GM18526 (cell line): Measurements from ENCODE around the gene GPSM1.

Experiments
- POLR2A ChIP-seq: IDR thresholded peaks from 3 replicates; pipeline ENCODE4 v1.6.1; 2011; ENCODE audit not compliant: insufficient read length; ENCODE audit errors: extremely low read depth

Gene GPSM1

GRCh38 chr9:136361047-136361753 is 33.9 kb downstream of the GPSM1 start:
- no peak for TF ChIP-seq POLR2A

- TF ChIP-seq POLR2A = no peak
These were observed 34.6 kb downstream of the GPSM1 start for GRCh38 chr9:136361754-136362449.

GRCh38 chr9:136362450-136362784 is 35.1 kb downstream of the GPSM1 start:
- no peak for TF ChIP-seq POLR2A

- peak; percentile 91 for TF ChIP-seq POLR2A
These were observed 36.0 kb downstream of the GPSM1 start, which contains the start of gene DNLZ for GRCh38 chr9:136363106-136363948. Gene DNLZ, minus strand, starts transcription at chr9:136363744. Its CDS starts 30 bp downstream, at chr9:136363714.

DNA sequence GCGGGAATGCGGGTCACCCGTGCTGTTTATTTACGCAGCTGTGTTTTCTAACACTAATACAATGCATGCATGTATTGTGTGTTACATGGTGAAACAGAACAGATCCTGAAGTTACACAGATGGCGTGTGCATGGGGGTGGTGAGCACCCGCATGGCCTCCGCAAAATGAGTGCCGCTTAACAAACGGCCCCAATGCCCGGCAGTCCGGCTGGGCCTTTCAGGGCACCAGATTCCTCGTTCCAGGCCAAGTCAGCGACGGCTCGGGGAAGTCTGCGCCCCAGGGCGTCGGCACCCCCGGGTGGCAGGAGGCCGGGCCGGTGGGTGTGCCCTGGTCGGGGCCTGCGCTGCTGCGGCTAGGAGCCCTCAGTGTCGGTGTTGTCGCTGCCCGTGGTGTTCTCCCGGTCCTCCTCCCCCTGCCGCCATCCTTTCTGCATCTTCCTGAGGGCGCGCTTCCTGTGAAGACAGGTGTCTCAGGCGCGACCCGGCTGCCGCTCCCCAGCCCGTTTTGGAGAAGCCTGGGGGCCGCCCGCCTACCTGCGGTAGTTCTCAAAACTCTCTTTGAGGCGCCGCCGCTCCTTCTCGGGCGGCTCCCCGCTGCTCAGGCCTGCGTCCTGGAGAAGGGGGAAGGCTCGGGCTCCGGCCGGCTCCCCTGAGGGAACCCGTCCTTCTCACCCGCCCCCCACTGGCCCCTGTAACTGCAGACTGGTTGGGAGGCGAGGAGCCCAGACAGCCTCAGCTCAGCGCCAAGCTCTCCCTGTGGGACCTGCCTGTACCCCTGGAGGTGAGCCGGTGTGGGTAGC is 36.8 kb downstream of the GPSM1 start:
- no peak for TF ChIP-seq POLR2A

DNA sequence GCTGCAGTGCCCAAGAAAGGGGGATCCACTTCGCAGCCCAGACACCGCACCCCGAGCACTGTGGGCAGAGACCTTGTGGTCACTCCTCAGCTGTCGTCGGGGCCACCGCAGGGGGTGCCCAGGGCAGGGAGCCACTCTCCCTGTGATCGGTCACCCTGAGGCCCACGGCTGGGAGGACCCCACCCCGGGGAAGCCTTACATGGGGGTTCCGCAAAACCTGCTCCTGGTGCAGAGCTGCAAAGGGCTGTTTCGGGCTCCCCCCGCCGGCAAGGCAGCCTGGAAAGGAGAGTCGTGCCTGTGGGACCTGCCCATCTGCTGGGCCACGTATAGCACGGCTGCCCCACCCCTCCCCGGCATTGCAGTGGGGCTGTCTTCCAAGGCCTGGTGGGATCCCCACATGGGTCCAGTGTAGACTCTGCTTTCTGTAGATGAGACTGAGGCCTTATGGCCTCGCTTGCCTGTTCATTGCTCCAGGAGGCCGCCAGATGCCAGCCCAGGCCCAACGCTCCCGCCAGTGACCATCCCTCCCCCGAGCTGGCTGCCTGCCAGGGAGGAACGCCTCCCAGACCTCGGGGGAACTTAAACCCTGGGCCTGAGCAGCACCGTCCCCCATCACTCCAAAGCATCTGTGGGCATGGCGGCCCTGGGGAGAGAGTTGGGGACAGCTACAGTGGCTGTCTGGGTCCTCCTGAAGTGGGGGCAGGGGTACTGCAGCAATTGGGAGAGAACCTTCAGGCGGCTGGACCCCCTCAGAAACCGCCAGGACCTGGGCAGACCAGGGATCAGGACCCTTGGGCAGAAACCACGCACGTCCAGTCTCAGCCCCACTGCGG is 37.8 kb downstream of the GPSM1 start:
- TF ChIP-seq POLR2A = no peak

DNA sequence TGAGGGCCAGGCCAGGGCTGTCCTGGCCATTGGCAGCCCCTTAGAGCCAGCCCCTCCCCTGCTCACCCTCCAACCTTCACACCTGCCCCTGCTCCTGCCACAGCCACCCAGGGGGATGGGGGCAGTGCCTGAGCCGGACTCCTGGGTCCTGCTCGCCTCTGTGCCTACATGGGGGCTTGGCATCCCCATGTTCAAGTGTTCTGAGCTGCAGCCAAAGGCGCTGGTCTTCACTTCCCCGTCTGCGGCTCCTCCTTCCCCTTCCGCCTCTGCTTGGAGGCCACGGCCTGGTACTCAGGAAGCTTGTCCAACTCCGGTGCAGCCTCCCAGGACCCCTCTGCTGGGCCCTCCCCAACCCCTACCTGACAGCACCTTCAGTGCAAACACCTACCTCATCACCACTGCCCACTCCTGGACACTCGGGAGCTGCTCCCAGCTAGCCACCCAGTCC is 38.5 kb downstream of the GPSM1 start:
- no peak for TF ChIP-seq POLR2A

GRCh38 chr9:136366826-136367225 is 39.5 kb downstream of the GPSM1 start:
- TF ChIP-seq POLR2A = no peak

DNA sequence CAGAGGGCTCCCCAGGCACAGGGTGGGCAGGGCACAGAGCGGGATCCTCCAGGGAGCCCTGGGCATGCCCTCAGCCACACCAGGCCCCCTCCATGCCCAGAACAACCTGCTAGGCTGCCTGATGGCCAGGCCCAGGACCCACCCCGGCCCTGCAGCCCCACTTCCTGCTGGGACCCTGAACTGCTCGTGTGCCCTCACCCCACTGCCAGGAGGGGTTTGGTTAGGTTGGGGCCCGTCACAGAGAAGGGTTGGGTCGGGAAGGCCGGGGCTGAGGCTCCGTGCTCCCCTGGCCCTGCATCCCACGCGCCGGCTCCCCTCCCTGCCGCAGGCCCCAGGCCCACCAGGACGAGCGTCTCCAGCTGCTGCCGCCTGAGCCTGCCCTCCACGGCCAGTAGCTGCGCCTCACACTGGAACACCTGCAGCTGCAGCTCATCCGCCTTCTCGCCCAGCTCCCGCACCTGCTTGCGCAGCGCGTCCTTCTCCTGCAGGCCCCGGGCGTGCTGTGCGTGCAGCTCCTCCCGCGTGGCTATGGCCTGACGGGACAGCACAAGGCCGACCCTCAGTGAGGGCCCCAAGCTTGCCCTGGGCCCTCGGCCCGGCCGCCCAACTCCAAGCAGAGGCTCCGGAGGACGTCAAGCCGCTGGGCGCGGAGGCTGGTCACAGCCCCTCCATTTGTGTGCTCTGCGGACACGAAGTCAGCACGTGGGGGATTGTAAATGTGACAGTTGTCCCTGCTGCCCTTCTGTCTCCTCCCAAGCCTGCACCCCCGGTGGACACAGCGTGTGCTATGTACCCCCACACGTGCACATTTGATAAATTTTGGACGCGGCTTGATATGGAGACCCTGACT is 40.2 kb downstream of the GPSM1 start:
- TF ChIP-seq POLR2A = no peak

DNA sequence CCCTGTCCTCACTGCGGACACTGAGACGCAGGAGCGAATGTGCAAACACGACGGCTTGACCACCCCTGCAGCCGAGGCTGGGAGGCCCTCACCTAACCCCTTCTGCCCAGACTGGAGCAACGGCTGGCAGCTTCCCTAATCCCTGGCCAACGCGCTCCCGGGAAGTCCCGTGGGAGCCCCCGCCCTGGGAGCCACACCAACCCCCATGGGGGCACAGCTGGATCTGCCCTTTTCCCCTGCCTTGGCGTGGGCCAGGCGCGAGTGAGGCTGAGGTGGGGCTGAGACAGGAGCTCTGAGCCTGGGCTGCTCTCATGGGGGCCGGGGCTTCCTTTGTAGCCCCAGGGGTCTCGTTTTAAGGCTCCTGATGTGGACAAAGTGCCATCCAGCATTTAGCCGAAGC is 40.9 kb downstream of the GPSM1 start:
- no peak for TF ChIP-seq POLR2A

DNA sequence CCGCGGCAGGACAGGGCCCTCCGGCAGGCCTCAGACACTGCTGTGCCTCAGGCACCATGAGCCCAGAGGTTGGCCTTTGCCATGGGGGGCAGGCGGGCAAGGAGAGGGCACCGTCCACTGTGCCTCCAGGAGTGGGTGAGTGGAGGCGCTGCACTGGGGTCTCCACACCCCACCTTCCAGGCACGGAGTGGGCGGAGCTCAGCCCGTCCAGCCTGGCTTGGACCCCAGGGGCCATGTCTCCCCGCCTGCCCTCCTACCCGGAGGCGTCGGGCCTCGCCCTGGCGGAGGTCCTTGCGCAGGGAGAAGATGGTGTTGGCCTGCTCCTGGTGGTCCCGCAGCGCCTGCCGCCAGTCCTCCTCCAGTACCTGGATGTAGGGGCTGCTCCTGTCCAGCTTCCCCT is 42.7 kb downstream of the GPSM1 start:
- TF ChIP-seq POLR2A = no peak

DNA sequence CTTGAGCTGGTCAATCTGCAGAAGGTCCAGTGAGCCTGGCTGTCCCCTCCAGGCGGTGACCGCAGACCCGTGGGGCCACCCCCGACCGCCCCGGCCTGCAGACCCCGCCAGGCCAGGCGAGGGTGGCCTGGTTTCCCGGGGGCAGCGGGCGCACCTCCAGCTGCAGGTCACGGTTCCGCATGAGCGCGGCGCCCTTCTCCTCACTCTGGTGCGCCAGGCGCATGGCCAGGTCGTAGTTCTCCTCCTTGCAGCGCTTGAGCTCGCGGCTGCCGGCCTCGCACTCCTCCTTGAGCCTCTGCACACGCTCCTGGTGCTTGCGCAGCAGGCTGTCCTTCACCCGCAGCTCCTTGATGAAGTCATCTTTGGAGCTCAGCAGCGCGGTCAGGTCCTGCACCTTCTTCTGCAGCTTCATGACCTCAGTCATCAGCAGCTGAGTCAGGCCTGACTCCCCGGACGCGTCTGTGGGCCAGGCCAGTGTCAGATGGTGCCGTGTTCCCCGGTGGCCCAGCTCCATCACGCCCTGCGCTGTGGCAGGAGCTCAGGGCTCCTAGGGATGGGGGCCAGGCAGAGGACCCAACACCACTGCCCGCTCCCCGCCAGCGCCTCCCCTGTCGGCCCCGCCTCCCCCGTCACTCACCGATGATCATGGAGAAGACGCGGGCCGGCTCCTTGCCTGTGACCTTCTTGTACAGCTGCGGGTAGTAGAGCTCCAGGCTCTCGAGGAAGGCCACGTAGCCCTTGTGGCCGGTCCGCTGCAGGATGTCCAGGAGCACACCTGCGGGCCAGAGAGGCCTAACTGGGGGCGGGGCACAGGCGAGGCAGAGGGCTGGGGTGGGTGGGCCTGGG is 43.6 kb downstream of the GPSM1 start:
- TF ChIP-seq POLR2A = no peak
